GM12878 (cell line): ENCODE data around the gene CD86. TPM values are rescaled to one million over a fixed set of nuclear protein-coding genes. Genes with fewer than 3 reads are reported as not detected.

ENCODE experiments used
- ATAC-seq: fragments of 200-7000 bp; cut with Tn5 transposase; 3 replicates; pipeline ENCODE4 v1.9.1; 2020; ENCODE audit warnings: mild to moderate bottlenecking, moderate library complexity
- BruUV-seq: library from RNA; stranded (reverse); fragments of 400-500 nt; replicated peaks from 2 replicates; lab custom pipeline; 2021; lab: Mats Ljungman, UMichigan
- CTCF ChIA-PET: fragments of 300-600 bp; sonication (Branson Sonifier 250); formaldehyde crosslinking; extraction: SDS; loops from one replicate; lab custom pipeline; 2021; ENCODE audit warnings: inconsistent platforms; lab: Yijun Ruan, JAX
- POLR2A ChIA-PET: fragments of 350-600 bp; formaldehyde crosslinking; extraction: SDS; loops from one replicate; lab custom pipeline; 2021; ENCODE audit warnings: inconsistent platforms; lab: Charles Lee
- RAD21 ChIA-PET: fragments of 300-600 bp; sonication (Branson Sonifier 250); formaldehyde crosslinking; loops from one replicate; lab custom pipeline; 2023; ENCODE audit warnings: antibody characterized with exemption; ENCODE audit not compliant: unreplicated experiment; lab: Charles Lee
- SMC1A ChIA-PET: fragments of 300-600 bp; sonication (Branson Sonifier 250); formaldehyde crosslinking; loops from one replicate; lab custom pipeline; 2023; ENCODE audit not compliant: unreplicated experiment, uncharacterized antibody; lab: Charles Lee
- DNase-seq: peaks from one replicate; pipeline ENCODE4 v3.0.0-alpha.2; 2011; ENCODE audit warnings: low read depth, low spot score
- FAIRE-seq: peaks from 3 replicates; lab custom pipeline; 2011; peaks lifted over from hg19 to GRCh38; lab: Jason Lieb, UNC
- H2AFZ ChIP-seq: 2 replicates; pipeline ENCODE4 v1.6.0; 2011; ENCODE audit warnings: low read depth, low read length, control low read depth; ENCODE audit not compliant: control insufficient read depth
- H3K27ac ChIP-seq: 2 replicates; pipeline ENCODE4 v1.5.1; 2011; ENCODE audit warnings: control low read depth; ENCODE audit not compliant: control insufficient read depth, insufficient read depth
- H3K27me3 ChIP-seq, 2 experiments: replicated peaks in 1 of 2; 2 replicates each; pipeline versions ENCODE4 v1.6.0 to v1.6.1; 2011; ENCODE audit warnings: low read length in 1 of 2; ENCODE audit not compliant: control insufficient read depth in 2 of 2, insufficient read depth in 2 of 2
- H3K36me3 ChIP-seq, 2 experiments: 2 replicates each; pipeline ENCODE4 v1.5.1; 2011; ENCODE audit warnings: low read length in 1 of 2; ENCODE audit not compliant: control insufficient read depth in 2 of 2, insufficient read depth in 2 of 2
- H3K4me1 ChIP-seq: 2 replicates; pipeline ENCODE4 v1.6.1; 2011; ENCODE audit warnings: mild to moderate bottlenecking, low read length, moderate library complexity, mixed read lengths; ENCODE audit not compliant: control insufficient read depth, insufficient read depth
- H3K4me2 ChIP-seq: 2 replicates; pipeline ENCODE4 v1.6.0; 2011; ENCODE audit warnings: control low read depth; ENCODE audit not compliant: control insufficient read depth, insufficient read depth
- H3K4me3 ChIP-seq: fragments of 200-600 bp; sonication (generic); 2 replicates; pipeline ENCODE4 v1.5.1; 2016
- H3K79me2 ChIP-seq: 2 replicates; pipeline ENCODE4 v1.6.0; 2011; ENCODE audit warnings: low read length; ENCODE audit not compliant: control insufficient read depth, insufficient read depth
- H3K9ac ChIP-seq: 2 replicates; pipeline ENCODE4 v1.8.0; 2011; ENCODE audit warnings: low read length, control low read depth, mixed read lengths; ENCODE audit not compliant: control insufficient read depth, insufficient read depth
- H3K9me3 ChIP-seq: replicated peaks from 3 replicates; pipeline ENCODE4 v1.5.1; 2011; ENCODE audit warnings: mild to moderate bottlenecking, low read length; ENCODE audit not compliant: control insufficient read depth, insufficient read depth
- H4K20me1 ChIP-seq: 2 replicates; pipeline ENCODE4 v1.6.0; 2011; ENCODE audit not compliant: control insufficient read depth, insufficient read depth
- ATF7 ChIP-seq: fragments of 450-650 bp; IDR thresholded peaks from 2 replicates; pipeline ENCODE4 v1.6.1; 2016; ENCODE audit warnings: low read depth, mild to moderate bottlenecking
- BRCA1 ChIP-seq: IDR thresholded peaks from 2 replicates; pipeline ENCODE4 v1.6.1; 2011; ENCODE audit warnings: low read depth, low read length, improper control_type of control experiment
- CBFB ChIP-seq: IDR thresholded peaks from 2 replicates; pipeline ENCODE4 v1.6.1; 2016; ENCODE audit warnings: antibody characterized with exemption, low read depth
- IRF5 ChIP-seq: fragments of 450-650 bp; IDR thresholded peaks from 2 replicates; pipeline ENCODE4 v1.6.1; 2017; ENCODE audit warnings: borderline replicate concordance
- RELB ChIP-seq: fragments of 450-650 bp; IDR thresholded peaks from 2 replicates; pipeline ENCODE4 v1.6.1; 2017; ENCODE audit warnings: low read depth, mild to moderate bottlenecking, moderate library complexity
- SIX5 ChIP-seq: IDR thresholded peaks from 2 replicates; pipeline ENCODE4 v1.6.1; 2011; ENCODE audit warnings: mild to moderate bottlenecking, low read depth, low read length, moderate library complexity; ENCODE audit not compliant: severe bottlenecking
- SMAD1 ChIP-seq: fragments of 450-650 bp; IDR thresholded peaks from 2 replicates; pipeline ENCODE4 v1.6.1; 2018; ENCODE audit warnings: mild to moderate bottlenecking, low read depth; ENCODE audit not compliant: partially characterized antibody
- STAT1 ChIP-seq: fragments of 450-650 bp; conservative IDR thresholded peaks from 2 replicates; pipeline ENCODE4 v1.6.1; 2014; ENCODE audit warnings: antibody characterized with exemption, mild to moderate bottlenecking
- TCF7 ChIP-seq: IDR thresholded peaks from 2 replicates; pipeline ENCODE4 v1.6.1; 2014; ENCODE audit warnings: antibody characterized with exemption, borderline replicate concordance
- WRNIP1 ChIP-seq: IDR thresholded peaks from 2 replicates; pipeline ENCODE4 v1.6.1; 2011; ENCODE audit warnings: low read depth, low read length, improper control_type of control experiment, borderline replicate concordance
- WGBS: methylation state at CpG from one replicate; pipeline ENCODE4 v1.1.6; 2016; ENCODE audit warnings: low lambda C conversion rate; ENCODE audit not compliant: insufficient replicate concordance, insufficient coverage; ENCODE audit errors: missing lambda C conversion rate; 5-methylcytosine and 5-hydroxymethylcytosine counted together
- in situ Hi-C: fragments of 300-500 bp; cut with MboI; formaldehyde crosslinking; loops from 9 replicates; pipeline ENCODE4 v1.14.3; 2018; ENCODE audit warnings: mixed read lengths
- intact Hi-C: fragments of 100-400 bp; cut with micrococcal nuclease; formaldehyde crosslinking; loops from one replicate; pipeline ENCODE4 v1.14.2; 2022; ENCODE audit not compliant: unreplicated experiment
- polyA plus RNA-seq, 11 experiments: library from polyadenylated mRNA; depleted of rRNA in 4 of 11; unstranded in 6 of 11; stranded (reverse) in 5 of 11; fragments of >200 nt; fragmentation: Nextera tagmentation in 4 of 11; fragmentation: Illumina TruSeq in 1 of 11; extraction: Ambion mirVana in 4 of 11; extraction: Trizol in 1 of 11; gene quantifications; 1 replicate in 1 of 11; 2 replicates in 10 of 11; pipeline versions ENCODE4 v1.2.1 to v1.2.3, GENCODE V29; 2011 to 2016; ENCODE audit warnings: inconsistent platforms in 2 of 11, missing spikeins in 2 of 11, low read depth in 1 of 11
- total RNA-seq, 4 experiments: library from RNA; depleted of rRNA in 3 of 4; stranded (reverse); fragments of >200 nt in 3 of 4; fragmentation: Illumina TruSeq in 1 of 4; extraction: Trizol in 1 of 4; gene quantifications; 2 replicates each; pipeline versions ENCODE4 v1.2.1 to v1.2.3, GENCODE V29; 2013 to 2021

Gene CD86
- total and polyA plus RNA-seq, 10 of the 15 experiments (the other 5 are each of a cell fraction or from before 2014, with no cell fraction given) = 40.9 to 100 (median 55.5) TPM

GRCh38 chr3:122030381-122031122 lies 24.6 kb upstream of the CD86 start (continued):
- no peak for TF ChIP-seq IRF5
- TF ChIP-seq CBFB = no peak
- TF ChIP-seq SMAD1 = no peak
- no peak for TF ChIP-seq SIX5
- no peak for TF ChIP-seq WRNIP1
- TF ChIP-seq BRCA1 = no peak
- peak; percentile 52; the same call in 1 of the 2 replicates for TF ChIP-seq RELB

GRCh38 chr3:122031123-122031468 lies 24.1 kb upstream of the CD86 start:
- CTCF ChIA-PET = interaction anchor here (0.8 to 2.8 kb wide), 8 partner anchors 11 to 70 kb away, joined by 3 to 14 read pairs (median 6); no protein-coding TSS in a partner anchor

More at GRCh38 chr3:122031123-122031468, 24.1 kb upstream of the CD86 start:
- BruUV-seq = no TSS peak
- H3K27ac ChIP-seq = peak overlapping the region; percentile 89
- in situ Hi-C loops (no loop called here), intact Hi-C loops (loop anchor here (2.0 to 5.0 kb wide), 2 partner anchors 34 to 44 kb away; no protein-coding TSS in a partner anchor)
- H3K36me3 ChIP-seq = peaks cover 0 to 6% of the 10 kb centered on the region in 2 experiments; a peak in 3 of 4 replicates
- H3K9me3 ChIP-seq = peaks cover 38% of the 10 kb centered on the region
- TF ChIP-seq ATF7 (no peak), STAT1 (0 out of 2 replicates have a peak, but pooled peaks have one; percentile 14), TCF7 (0 out of 2 replicates have a peak, but pooled peaks have one; percentile 15)
- peaks cover 12% of the 10 kb centered on the region for H3K79me2 ChIP-seq
- SMC1A ChIA-PET = interaction anchor here (0.8 to 3.0 kb wide), 22 partner anchors 9 to 544 kb away, joined by 3 to 30 read pairs (median 4); partner anchors contain the start of genes CD86 and ILDR1
- H4K20me1 ChIP-seq = no peaks in the 10 kb centered on the region
- FAIRE-seq (peak; percentile 35), ATAC-seq (peak; percentile 62), DNase-seq (no peak)
- RAD21 ChIA-PET = interaction anchor here (0.5 to 2.5 kb wide), 20 partner anchors 10 to 1811 kb away, joined by 3 to 31 read pairs (median 6); partner anchors contain the start of genes CD86 and ILDR1
- H3K27me3 ChIP-seq = no peaks in the 10 kb centered on the region
- WGBS = 0% methylated on average over 1 of the region's 1 CpG
- peak overlapping the region; percentile 41 for H3K4me3 ChIP-seq
- peak overlapping the region; percentile 60; the same call in 1 of the 2 replicates for H3K9ac ChIP-seq
- POLR2A ChIA-PET = interaction anchor here (1.0 to 2.2 kb wide), 9 partner anchors 11 to 50 kb away, joined by 3 to 14 read pairs (median 4); partner anchors contain the start of gene ILDR1
- peak overlapping the region; percentile 56 for H2AFZ ChIP-seq
- H3K4me2 ChIP-seq = peak overlapping the region; percentile 82
- H3K4me1 ChIP-seq = peaks cover 32% of the 10 kb centered on the region
